GM12878 (cell line): ENCODE data around the gene AK8.
"Not testable (repeated sequence)": the region's sequence is repeated elsewhere in the genome, so short reads cannot be mapped to it uniquely, and the experiment has no call there.

Experiments
- SMC3 ChIP-seq: IDR thresholded peaks from 2 replicates; pipeline ENCODE4 v1.6.1; 2011; ENCODE audit warnings: low read length, improper control_type of control experiment, borderline replicate concordance
- SP1 ChIP-seq: IDR thresholded peaks from one replicate; pipeline ENCODE4 v1.6.1; 2011; ENCODE audit warnings: low read depth, low read length
- TAF1 ChIP-seq: IDR thresholded peaks from 2 replicates; pipeline ENCODE4 v1.6.1; 2011; ENCODE audit warnings: mild to moderate bottlenecking, low read depth, low read length, borderline replicate concordance
- TF ChIP-seq, protein P1 (sequence below): fragments of 450-650 bp; IDR thresholded peaks from 2 replicates; pipeline ENCODE4 v1.6.1; 2017; ENCODE audit warnings: mild to moderate bottlenecking
- TF ChIP-seq, protein P2 (sequence below), 3 experiments: IDR thresholded peaks in 2 of 3; conservative IDR thresholded peaks in 1 of 3; 2 replicates each; pipeline ENCODE4 v1.5.1; 2011; ENCODE audit warnings: low read depth in 3 of 3, low read length in 3 of 3, mild to moderate bottlenecking in 3 of 3, control low read depth in 2 of 3, moderate library complexity in 2 of 3, inconsistent platforms in 1 of 3, mixed read lengths in 1 of 3; ENCODE audit not compliant: control insufficient read depth in 2 of 3, insufficient read depth in 1 of 3; ENCODE audit errors: extremely low read depth in 1 of 3

DNA sequence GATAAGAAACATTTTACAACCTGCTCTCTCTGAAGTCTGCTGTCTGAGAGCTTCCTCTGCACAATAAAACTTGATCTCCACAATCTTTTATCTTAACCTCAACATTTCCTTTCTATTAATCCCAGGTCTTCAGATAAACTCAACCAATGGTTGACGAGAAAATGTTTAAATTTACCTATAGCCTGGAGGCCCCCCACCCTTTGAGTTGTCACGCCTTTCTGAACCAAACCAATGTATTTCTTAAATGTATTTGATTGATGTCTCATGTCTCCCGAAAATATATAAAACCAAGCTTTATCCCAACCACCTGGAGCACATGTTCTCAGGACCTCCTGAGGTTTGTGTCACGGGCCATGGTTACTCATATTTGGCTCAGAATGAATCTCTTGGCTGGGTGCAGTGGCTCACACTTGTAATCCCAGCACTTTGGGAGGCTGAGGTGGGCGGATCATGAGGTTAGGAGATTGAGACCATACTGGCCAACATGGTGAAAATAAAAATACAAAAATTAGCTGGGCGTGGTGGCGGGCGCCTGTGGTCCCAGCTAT, 159.6 kb downstream of the AK8 start:
- not testable (repeated sequence) for TF ChIP-seq SMC3, TAF1, SP1
- TF ChIP-seq, protein P1, sequence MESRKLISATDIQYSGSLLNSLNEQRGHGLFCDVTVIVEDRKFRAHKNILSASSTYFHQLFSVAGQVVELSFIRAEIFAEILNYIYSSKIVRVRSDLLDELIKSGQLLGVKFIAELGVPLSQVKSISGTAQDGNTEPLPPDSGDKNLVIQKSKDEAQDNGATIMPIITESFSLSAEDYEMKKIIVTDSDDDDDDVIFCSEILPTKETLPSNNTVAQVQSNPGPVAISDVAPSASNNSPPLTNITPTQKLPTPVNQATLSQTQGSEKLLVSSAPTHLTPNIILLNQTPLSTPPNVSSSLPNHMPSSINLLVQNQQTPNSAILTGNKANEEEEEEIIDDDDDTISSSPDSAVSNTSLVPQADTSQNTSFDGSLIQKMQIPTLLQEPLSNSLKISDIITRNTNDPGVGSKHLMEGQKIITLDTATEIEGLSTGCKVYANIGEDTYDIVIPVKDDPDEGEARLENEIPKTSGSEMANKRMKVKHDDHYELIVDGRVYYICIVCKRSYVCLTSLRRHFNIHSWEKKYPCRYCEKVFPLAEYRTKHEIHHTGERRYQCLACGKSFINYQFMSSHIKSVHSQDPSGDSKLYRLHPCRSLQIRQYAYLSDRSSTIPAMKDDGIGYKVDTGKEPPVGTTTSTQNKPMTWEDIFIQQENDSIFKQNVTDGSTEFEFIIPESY = not testable (repeated sequence)
- TF ChIP-seq, protein P2, sequence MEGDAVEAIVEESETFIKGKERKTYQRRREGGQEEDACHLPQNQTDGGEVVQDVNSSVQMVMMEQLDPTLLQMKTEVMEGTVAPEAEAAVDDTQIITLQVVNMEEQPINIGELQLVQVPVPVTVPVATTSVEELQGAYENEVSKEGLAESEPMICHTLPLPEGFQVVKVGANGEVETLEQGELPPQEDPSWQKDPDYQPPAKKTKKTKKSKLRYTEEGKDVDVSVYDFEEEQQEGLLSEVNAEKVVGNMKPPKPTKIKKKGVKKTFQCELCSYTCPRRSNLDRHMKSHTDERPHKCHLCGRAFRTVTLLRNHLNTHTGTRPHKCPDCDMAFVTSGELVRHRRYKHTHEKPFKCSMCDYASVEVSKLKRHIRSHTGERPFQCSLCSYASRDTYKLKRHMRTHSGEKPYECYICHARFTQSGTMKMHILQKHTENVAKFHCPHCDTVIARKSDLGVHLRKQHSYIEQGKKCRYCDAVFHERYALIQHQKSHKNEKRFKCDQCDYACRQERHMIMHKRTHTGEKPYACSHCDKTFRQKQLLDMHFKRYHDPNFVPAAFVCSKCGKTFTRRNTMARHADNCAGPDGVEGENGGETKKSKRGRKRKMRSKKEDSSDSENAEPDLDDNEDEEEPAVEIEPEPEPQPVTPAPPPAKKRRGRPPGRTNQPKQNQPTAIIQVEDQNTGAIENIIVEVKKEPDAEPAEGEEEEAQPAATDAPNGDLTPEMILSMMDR (IDR thresholded peaks at IDR 0.05 in 2 of 3, conservative IDR thresholded peaks at IDR 0.05 in 1 of 3; ENCODE audit: control insufficient read depth in 2 of 3, extremely low read depth in 1 of 3, insufficient read depth in 1 of 3, low read depth in 3 of 3, low read length in 3 of 3) = not testable (repeated sequence)
